DOHH2 (cell line): ENCODE data around the gene TTC27.

Experiments used
- CTCF ChIP-seq: fragments of 200-600 bp; sonication (generic); IDR thresholded peaks from one replicate; pipeline ENCODE4 v1.5.1; 2014; ENCODE audit warnings: antibody characterized with exemption, mild to moderate bottlenecking, low read depth, low read length; ENCODE audit not compliant: poor library complexity, severe bottlenecking
- EZH2phosphoT487 ChIP-seq: fragments of 200-600 bp; sonication (generic); IDR thresholded peaks from 2 replicates; pipeline ENCODE4 v1.6.1; 2017; ENCODE audit warnings: borderline replicate concordance, mild to moderate bottlenecking, antibody characterized with exemption, low read length, moderate library complexity, mixed read lengths

- TF ChIP-seq CTCF (no peak), EZH2phosphoT487 (no peak)
These were observed 423 bp upstream of the TTC27 start for GRCh38 chr2:32627441-32627813.
